Measurements from ENCODE around the gene STX17. TPM values are rescaled to one million over a fixed set of nuclear protein-coding genes. Genes with fewer than 3 reads are reported as not detected.
A peak's percentile ranks its signal among the peaks of the same experiment; 100 is the strongest.

STX17 gene
- total RNA-seq, 4 donors from 2014 or later = 6.7 to 363 (median 37.1) TPM

DNA sequence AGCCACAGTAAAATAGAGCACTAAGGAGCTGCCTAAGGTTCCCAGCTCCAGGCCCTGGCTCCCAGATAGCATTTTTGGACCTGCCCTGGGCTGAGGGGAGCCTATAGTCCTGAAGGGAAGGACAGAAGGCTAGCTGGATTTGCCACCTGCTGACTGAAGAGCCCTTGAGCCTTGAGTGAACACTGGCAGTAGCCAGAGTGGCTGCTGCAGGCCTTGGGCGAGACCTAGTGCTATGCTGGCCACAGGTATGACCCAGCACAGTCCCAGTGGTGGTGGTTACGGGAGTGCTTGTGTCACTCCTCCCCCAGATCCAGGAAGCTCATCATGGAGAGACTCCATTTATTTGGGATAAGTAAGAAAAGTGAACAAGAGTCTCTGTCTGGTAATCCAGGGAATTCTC is 10.3 kb upstream of the STX17 start:
- no peaks in the 10 kb centered on the region for H3K36me3 ChIP-seq
- H3K27ac ChIP-seq = no peak overlapping the region
- WGBS, 2 donors (ENCODE audit: low coverage in 1 of 2) = 96% methylated on average over 2 of the region's 2 CpGs; no CpG with 5 or more reads in 1 of the 2 donors
- DNase-seq = no peak
- no peak overlapping the region for H3K4me3 ChIP-seq
- H3K4me1 ChIP-seq = no peaks in the 10 kb centered on the region
- intact Hi-C loops (cut with DNase I; ENCODE audit: low total_unique reads) (no loop called here), in situ Hi-C loops (cut with MboI; ENCODE audit: low pct_ligation_motif_present in 1 of 4, low pct_unique_long_range_greater_than_20kb in 1 of 4, low sequenced_read_pairs in 3 of 4) (no loop called here)
- no peaks in the 10 kb centered on the region for H3K9me3 ChIP-seq
- no peaks in the 10 kb centered on the region for H3K27me3 ChIP-seq
- TF ChIP-seq, protein P1, sequence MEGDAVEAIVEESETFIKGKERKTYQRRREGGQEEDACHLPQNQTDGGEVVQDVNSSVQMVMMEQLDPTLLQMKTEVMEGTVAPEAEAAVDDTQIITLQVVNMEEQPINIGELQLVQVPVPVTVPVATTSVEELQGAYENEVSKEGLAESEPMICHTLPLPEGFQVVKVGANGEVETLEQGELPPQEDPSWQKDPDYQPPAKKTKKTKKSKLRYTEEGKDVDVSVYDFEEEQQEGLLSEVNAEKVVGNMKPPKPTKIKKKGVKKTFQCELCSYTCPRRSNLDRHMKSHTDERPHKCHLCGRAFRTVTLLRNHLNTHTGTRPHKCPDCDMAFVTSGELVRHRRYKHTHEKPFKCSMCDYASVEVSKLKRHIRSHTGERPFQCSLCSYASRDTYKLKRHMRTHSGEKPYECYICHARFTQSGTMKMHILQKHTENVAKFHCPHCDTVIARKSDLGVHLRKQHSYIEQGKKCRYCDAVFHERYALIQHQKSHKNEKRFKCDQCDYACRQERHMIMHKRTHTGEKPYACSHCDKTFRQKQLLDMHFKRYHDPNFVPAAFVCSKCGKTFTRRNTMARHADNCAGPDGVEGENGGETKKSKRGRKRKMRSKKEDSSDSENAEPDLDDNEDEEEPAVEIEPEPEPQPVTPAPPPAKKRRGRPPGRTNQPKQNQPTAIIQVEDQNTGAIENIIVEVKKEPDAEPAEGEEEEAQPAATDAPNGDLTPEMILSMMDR (IDR thresholded peaks at IDR 0.05) = no peak
- TF ChIP-seq EP300 (IDR thresholded peaks at IDR 0.05; ENCODE audit: low read depth) (no peak), POLR2A (IDR thresholded peaks at IDR 0.05) (no peak), POLR2AphosphoS5 (IDR thresholded peaks at IDR 0.05) (no peak)

DNA sequence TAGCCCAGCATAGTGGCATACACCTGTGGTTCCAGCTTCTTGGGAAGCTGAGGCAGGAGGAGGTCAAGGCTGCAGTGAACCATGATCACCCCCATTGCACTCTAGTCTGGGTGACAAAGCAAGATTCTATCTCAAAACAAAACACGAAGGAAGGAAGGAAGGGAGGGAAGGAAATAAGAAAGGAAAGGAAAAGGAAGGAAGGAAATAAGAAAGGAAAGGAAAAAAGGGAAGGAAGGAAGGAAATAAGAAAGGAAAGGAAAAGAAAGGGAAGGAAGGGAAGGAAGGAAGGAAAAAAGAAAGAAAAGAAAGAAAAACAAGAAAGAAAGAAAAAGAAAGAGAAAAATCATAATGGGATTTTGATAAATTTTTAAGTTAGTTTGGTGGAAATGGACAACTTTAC is 3.1 kb upstream of the STX17 start:
- H3K27ac ChIP-seq = no peak overlapping the region
- no peaks in the 10 kb centered on the region for H3K27me3 ChIP-seq
- in situ Hi-C loops (cut with MboI; ENCODE audit: low pct_ligation_motif_present in 1 of 4, low pct_unique_long_range_greater_than_20kb in 1 of 4, low sequenced_read_pairs in 3 of 4) = no loop called here
- no peaks in the 10 kb centered on the region for H3K9me3 ChIP-seq
- no peak overlapping the region for H3K4me3 ChIP-seq
- WGBS, 2 donors (ENCODE audit: low coverage in 1 of 2) = 57 to 89% methylated on average over 1 of the region's 1 CpG
- TF ChIP-seq, protein P1 (IDR thresholded peaks at IDR 0.05) = no peak
- TF ChIP-seq EP300 (IDR thresholded peaks at IDR 0.05; ENCODE audit: low read depth) (no peak), POLR2A (IDR thresholded peaks at IDR 0.05) (no peak), POLR2AphosphoS5 (IDR thresholded peaks at IDR 0.05) (no peak)
- no peaks in the 10 kb centered on the region for H3K36me3 ChIP-seq
- intact Hi-C loops (cut with DNase I; ENCODE audit: low total_unique reads) = no loop called here
- no peak for DNase-seq
- peaks cover 6 to 16% (median 14%) of the 10 kb centered on the region in 4 donors for H3K4me1 ChIP-seq

DNA sequence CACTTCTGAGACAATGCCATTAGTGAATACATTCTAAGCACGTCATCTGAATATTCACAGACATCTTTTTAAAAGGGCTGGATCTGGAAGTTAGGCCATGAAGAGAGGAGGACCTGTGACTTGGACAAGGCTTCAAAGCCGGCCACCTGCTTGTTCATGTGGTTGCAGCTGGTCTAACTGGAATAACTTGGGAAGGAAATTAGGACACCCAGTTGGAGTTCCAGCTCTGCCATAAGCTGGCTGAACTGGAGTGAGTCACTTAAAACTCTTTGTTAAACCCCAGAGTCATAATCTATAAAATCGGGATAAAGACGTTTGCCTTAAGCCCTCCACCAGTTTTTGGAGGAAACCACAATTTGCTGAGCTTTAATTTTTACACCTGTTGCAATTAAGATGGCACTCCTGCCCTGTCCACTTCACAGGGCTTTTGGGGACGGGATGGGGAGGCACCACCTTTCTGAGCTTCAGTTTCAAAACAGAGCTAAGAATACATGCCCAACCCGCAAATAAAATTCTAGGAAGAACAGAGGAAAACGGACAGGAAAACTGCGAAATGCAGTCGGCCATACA is 536 bp upstream of the STX17 start:
- DNase-seq = peak; percentile 10
- Histone ChIP-seq H3K27me3 (no peaks in the 10 kb centered on the region), H3K36me3 (no peaks in the 10 kb centered on the region), H3K4me3 (peak overlapping the region; percentile 82 to 99 (median 89)), H3K9me3 (no peaks in the 10 kb centered on the region), H3K27ac (peak overlapping the region; percentile 96 to 100 (median 97)), H3K4me1 (peaks cover 6 to 23% (median 18%) of the 10 kb centered on the region in 4 donors)
- intact Hi-C loops (cut with DNase I; ENCODE audit: low total_unique reads) = loop anchor here (5.0 kb wide), 1 partner anchor 84 kb away; the partner anchor contains the start of gene NR4A3
- no peak for TF ChIP-seq POLR2A (IDR thresholded peaks at IDR 0.05)
- no peak for TF ChIP-seq POLR2AphosphoS5 (IDR thresholded peaks at IDR 0.05)
- TF ChIP-seq EP300 (IDR thresholded peaks at IDR 0.05; ENCODE audit: low read depth) = no peak
- TF ChIP-seq, protein P1 (IDR thresholded peaks at IDR 0.05) = no peak
- in situ Hi-C loops (cut with MboI; ENCODE audit: low pct_ligation_motif_present in 1 of 4, low pct_unique_long_range_greater_than_20kb in 1 of 4, low sequenced_read_pairs in 3 of 4) = no loop called here
- WGBS, 2 donors (ENCODE audit: low coverage in 1 of 2) = 23% methylated on average over 7 to 9 of the region's 9 CpGs

DNA sequence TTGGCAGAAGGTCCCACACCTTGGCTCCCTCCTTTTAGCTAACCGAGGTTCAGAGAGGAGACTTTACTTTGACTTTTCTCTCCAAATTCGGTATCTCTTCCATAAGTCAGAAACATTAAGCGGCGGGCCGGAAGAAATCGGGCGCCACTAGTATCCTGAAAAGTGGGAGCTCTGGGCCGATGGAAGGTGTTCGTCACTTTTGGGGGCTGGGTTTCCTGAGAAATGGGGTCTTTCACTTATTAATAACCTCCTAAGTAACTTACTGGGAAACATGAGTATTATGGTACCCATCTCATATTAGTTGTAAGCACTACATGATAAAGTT is 716 bp downstream of the STX17 start:
- no peak for DNase-seq
- in situ Hi-C loops (cut with MboI; ENCODE audit: low pct_ligation_motif_present in 1 of 4, low pct_unique_long_range_greater_than_20kb in 1 of 4, low sequenced_read_pairs in 3 of 4) (no loop called here), intact Hi-C loops (cut with DNase I; ENCODE audit: low total_unique reads) (loop anchor here (5.0 kb wide), 1 partner anchor 85 kb away; the partner anchor contains the start of gene NR4A3)
- peak overlapping the region; percentile 82 to 99 (median 89) for H3K4me3 ChIP-seq
- no peaks in the 10 kb centered on the region for H3K9me3 ChIP-seq
- 1% methylated on average over 9 of the region's 9 CpGs; no CpG with 5 or more reads in 1 of the 2 donors for WGBS, 2 donors (ENCODE audit: low coverage in 1 of 2)
- H3K4me1 ChIP-seq = peaks cover 6 to 23% (median 18%) of the 10 kb centered on the region in 4 donors
- peak overlapping the region; percentile 96 to 100 (median 97) for H3K27ac ChIP-seq
- no peaks in the 10 kb centered on the region for H3K27me3 ChIP-seq
- TF ChIP-seq, protein P1 (IDR thresholded peaks at IDR 0.05) = no peak
- peak; percentile 8 for TF ChIP-seq POLR2A (IDR thresholded peaks at IDR 0.05)
- H3K36me3 ChIP-seq = peaks cover 0 to 5% (median 0%) of the 10 kb centered on the region in 4 donors
